Liver (tissue), 9 donors: ENCODE data around the gene CCDC116. TPM values are rescaled to one million over a fixed set of nuclear protein-coding genes. Genes with fewer than 3 reads are reported as not detected.
"Not testable (repeated sequence)": the region's sequence is repeated elsewhere in the genome, so short reads cannot be mapped to it uniquely, and the experiment has no call there.

Source experiments
- DNase-seq: peaks from one replicate; pipeline ENCODE4 v3.0.0-alpha.2; 2017; ENCODE audit warnings: low spot score
- H3K27ac ChIP-seq, 2 donors: one replicate each; pipeline ENCODE4 v1.7.0; 2013; ENCODE audit warnings: inconsistent platforms in 2 of 2, low read length in 2 of 2, control low read depth in 1 of 2, low read depth in 1 of 2, mild to moderate bottlenecking in 1 of 2
- H3K27me3 ChIP-seq, 4 donors: one replicate each; pipeline versions ENCODE4 v1.6.1 to v1.7.0; 2013; ENCODE audit warnings: low read length in 3 of 4, inconsistent platforms in 1 of 4, mild to moderate bottlenecking in 1 of 4, moderate library complexity in 1 of 4; ENCODE audit not compliant: control insufficient read depth in 4 of 4, insufficient read depth in 4 of 4
- H3K36me3 ChIP-seq, 4 donors: one replicate each; pipeline versions ENCODE4 v1.6.1 to v1.7.0; 2013; ENCODE audit warnings: low read length in 3 of 4, mild to moderate bottlenecking in 3 of 4, low read depth in 1 of 4, moderate library complexity in 1 of 4; ENCODE audit not compliant: control insufficient read depth in 4 of 4, insufficient read depth in 3 of 4
- H3K4me1 ChIP-seq, 4 donors: one replicate each; pipeline versions ENCODE4 v1.6.1 to v1.7.0; 2013; ENCODE audit warnings: low read length in 3 of 4, mild to moderate bottlenecking in 3 of 4, moderate library complexity in 1 of 4; ENCODE audit not compliant: control insufficient read depth in 4 of 4, insufficient read depth in 4 of 4
- H3K4me3 ChIP-seq, 3 donors: one replicate each; pipeline versions ENCODE4 v1.6.1 to v1.7.0; 2013; ENCODE audit warnings: low read length in 3 of 3, control low read depth in 1 of 3, low read depth in 1 of 3, mild to moderate bottlenecking in 1 of 3
- H3K9ac ChIP-seq, 2 donors: one replicate each; pipeline ENCODE4 v1.7.0; 2013; ENCODE audit warnings: low read length in 2 of 2, mild to moderate bottlenecking in 2 of 2, moderate library complexity in 2 of 2, control low read depth in 1 of 2, low read depth in 1 of 2
- H3K9me3 ChIP-seq, 4 donors: one replicate each; pipeline versions ENCODE4 v1.6.1 to v1.7.0; 2013; ENCODE audit warnings: low read length in 3 of 4; ENCODE audit not compliant: control insufficient read depth in 4 of 4
- ATF3 ChIP-seq: IDR thresholded peaks from 2 replicates; pipeline ENCODE4 v1.6.1; 2016; ENCODE audit warnings: antibody characterized with exemption
- EGR1 ChIP-seq, 2 donors: IDR thresholded peaks; 2 replicates each; pipeline ENCODE4 v1.6.1; 2016 to 2018; ENCODE audit warnings: antibody characterized with exemption in 2 of 2, low read depth in 2 of 2
- FOXA1 ChIP-seq: IDR thresholded peaks from 2 replicates; pipeline ENCODE4 v1.6.1; 2016; ENCODE audit warnings: antibody characterized with exemption
- FOXA2 ChIP-seq: IDR thresholded peaks from 2 replicates; pipeline ENCODE4 v1.6.1; 2016; ENCODE audit warnings: antibody characterized with exemption
- GABPA ChIP-seq, 2 donors: IDR thresholded peaks in 1 of 2; conservative IDR thresholded peaks in 1 of 2; 2 replicates each; pipeline ENCODE4 v1.6.1; 2016; ENCODE audit warnings: antibody characterized with exemption in 2 of 2, mild to moderate bottlenecking in 1 of 2, moderate library complexity in 1 of 2
- HNF4A ChIP-seq, 2 donors: conservative IDR thresholded peaks; 2 replicates each; pipeline ENCODE4 v1.6.1; 2016; ENCODE audit warnings: antibody characterized with exemption in 2 of 2, mild to moderate bottlenecking in 2 of 2
- HNF4G ChIP-seq: IDR thresholded peaks from 2 replicates; pipeline ENCODE4 v1.6.1; 2016; ENCODE audit warnings: antibody characterized with exemption
- NR2F2 ChIP-seq: IDR thresholded peaks from 2 replicates; pipeline ENCODE4 v1.6.1; 2016; ENCODE audit warnings: antibody characterized with exemption
- RXRA ChIP-seq, 2 donors: IDR thresholded peaks; 2 replicates each; pipeline ENCODE4 v1.6.1; 2017 to 2018; ENCODE audit warnings: antibody characterized with exemption in 2 of 2, mild to moderate bottlenecking in 1 of 2
- SP1 ChIP-seq: IDR thresholded peaks from 2 replicates; pipeline ENCODE4 v1.6.1; 2018; ENCODE audit warnings: antibody characterized with exemption, mild to moderate bottlenecking
- YY1 ChIP-seq: IDR thresholded peaks from 2 replicates; pipeline ENCODE4 v1.6.1; 2016; ENCODE audit warnings: antibody characterized with exemption, mild to moderate bottlenecking
- ZBTB33 ChIP-seq: IDR thresholded peaks from 2 replicates; pipeline ENCODE4 v1.6.1; 2016; ENCODE audit warnings: antibody characterized with exemption
- WGBS: extraction: QIAGEN DNeasy Blood & Tissue Kit; methylation state at CpG from one replicate; pipeline ENCODE4 v1.1.7; 2013; 5-methylcytosine and 5-hydroxymethylcytosine counted together
- polyA plus RNA-seq, 2 donors: library from polyadenylated mRNA; stranded (reverse) in 1 of 2; unstranded in 1 of 2; fragments of 200-250 nt in 1 of 2; fragments of >200 nt in 1 of 2; fragmentation: Nextera tagmentation in 1 of 2; extraction: Ambion mirVana in 1 of 2; gene quantifications; one replicate each; pipeline versions ENCODE4 v1.2.1 to v1.2.3, GENCODE V29; 2013 to 2015
- total RNA-seq, 2 donors: library from RNA; depleted of rRNA; stranded (reverse); fragments of >200 nt; gene quantifications; one replicate each; pipeline ENCODE4 v1.2.3, GENCODE V29; 2014
- TF ChIP-seq, protein P1 (sequence below): fragments of 150-350 bp; IDR thresholded peaks from 2 replicates; pipeline ENCODE4 v1.5.1; 2017; ENCODE audit warnings: improper control_type of control experiment, low read depth, low read length; ENCODE audit not compliant: missing input control
- TF ChIP-seq, protein P2 (sequence below): IDR thresholded peaks from 2 replicates; pipeline ENCODE4 v1.6.1; 2016; ENCODE audit warnings: antibody characterized with exemption
- TF ChIP-seq, protein P3 (sequence below): IDR thresholded peaks from 2 replicates; pipeline ENCODE4 v1.6.1; 2016; ENCODE audit warnings: antibody characterized with exemption, mild to moderate bottlenecking
- donor health status: healthy.
- donor health status: healthy.
- donor health status: healthy.
- donor health status: healthy.
- donor health status: healthy.

Gene CCDC116
- total and polyA plus RNA-seq, 4 donors: 0.05 to 0.08 (median 0.05) TPM; not detected in 1

GRCh38 chr22:21643533-21644357 is 11.2 kb downstream of the CCDC116 start:
- Histone ChIP-seq H3K4me3 (peak overlapping the region in 2 of 3 donors; percentile 81 to 88), H3K27me3 (no peaks in the 10 kb centered on the region), H3K27ac (no peak overlapping the region), H3K36me3 (peaks cover 0 to 8% (median 3%) of the 10 kb centered on the region in 4 donors), H3K4me1 (peaks cover 8 to 22% (median 13%) of the 10 kb centered on the region in 4 donors), H3K9me3 (no peaks in the 10 kb centered on the region), H3K9ac (no peak overlapping the region)
- no peak for DNase-seq
- WGBS: 91% methylated on average over 22 of the region's 22 CpGs
- TF ChIP-seq ATF3 (no peak), EGR1 (IDR thresholded peaks at IDR 0.05; ENCODE audit: low read depth in 2 of 2) (no peak), NR2F2 (no peak), RXRA (IDR thresholded peaks at IDR 0.05) (no peak), HNF4G (no peak), FOXA2 (no peak), FOXA1 (no peak), ZBTB33 (no peak), HNF4A (conservative IDR thresholded peaks at IDR 0.05) (no peak), SP1 (no peak), YY1 (no peak), GABPA (IDR thresholded peaks at IDR 0.05 in 1 of 2, conservative IDR thresholded peaks at IDR 0.05 in 1 of 2) (no peak)
- TF ChIP-seq, protein P1, sequence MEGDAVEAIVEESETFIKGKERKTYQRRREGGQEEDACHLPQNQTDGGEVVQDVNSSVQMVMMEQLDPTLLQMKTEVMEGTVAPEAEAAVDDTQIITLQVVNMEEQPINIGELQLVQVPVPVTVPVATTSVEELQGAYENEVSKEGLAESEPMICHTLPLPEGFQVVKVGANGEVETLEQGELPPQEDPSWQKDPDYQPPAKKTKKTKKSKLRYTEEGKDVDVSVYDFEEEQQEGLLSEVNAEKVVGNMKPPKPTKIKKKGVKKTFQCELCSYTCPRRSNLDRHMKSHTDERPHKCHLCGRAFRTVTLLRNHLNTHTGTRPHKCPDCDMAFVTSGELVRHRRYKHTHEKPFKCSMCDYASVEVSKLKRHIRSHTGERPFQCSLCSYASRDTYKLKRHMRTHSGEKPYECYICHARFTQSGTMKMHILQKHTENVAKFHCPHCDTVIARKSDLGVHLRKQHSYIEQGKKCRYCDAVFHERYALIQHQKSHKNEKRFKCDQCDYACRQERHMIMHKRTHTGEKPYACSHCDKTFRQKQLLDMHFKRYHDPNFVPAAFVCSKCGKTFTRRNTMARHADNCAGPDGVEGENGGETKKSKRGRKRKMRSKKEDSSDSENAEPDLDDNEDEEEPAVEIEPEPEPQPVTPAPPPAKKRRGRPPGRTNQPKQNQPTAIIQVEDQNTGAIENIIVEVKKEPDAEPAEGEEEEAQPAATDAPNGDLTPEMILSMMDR: no peak
- TF ChIP-seq, protein P2, sequence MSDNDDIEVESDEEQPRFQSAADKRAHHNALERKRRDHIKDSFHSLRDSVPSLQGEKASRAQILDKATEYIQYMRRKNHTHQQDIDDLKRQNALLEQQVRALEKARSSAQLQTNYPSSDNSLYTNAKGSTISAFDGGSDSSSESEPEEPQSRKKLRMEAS: no peak
- TF ChIP-seq, protein P3, sequence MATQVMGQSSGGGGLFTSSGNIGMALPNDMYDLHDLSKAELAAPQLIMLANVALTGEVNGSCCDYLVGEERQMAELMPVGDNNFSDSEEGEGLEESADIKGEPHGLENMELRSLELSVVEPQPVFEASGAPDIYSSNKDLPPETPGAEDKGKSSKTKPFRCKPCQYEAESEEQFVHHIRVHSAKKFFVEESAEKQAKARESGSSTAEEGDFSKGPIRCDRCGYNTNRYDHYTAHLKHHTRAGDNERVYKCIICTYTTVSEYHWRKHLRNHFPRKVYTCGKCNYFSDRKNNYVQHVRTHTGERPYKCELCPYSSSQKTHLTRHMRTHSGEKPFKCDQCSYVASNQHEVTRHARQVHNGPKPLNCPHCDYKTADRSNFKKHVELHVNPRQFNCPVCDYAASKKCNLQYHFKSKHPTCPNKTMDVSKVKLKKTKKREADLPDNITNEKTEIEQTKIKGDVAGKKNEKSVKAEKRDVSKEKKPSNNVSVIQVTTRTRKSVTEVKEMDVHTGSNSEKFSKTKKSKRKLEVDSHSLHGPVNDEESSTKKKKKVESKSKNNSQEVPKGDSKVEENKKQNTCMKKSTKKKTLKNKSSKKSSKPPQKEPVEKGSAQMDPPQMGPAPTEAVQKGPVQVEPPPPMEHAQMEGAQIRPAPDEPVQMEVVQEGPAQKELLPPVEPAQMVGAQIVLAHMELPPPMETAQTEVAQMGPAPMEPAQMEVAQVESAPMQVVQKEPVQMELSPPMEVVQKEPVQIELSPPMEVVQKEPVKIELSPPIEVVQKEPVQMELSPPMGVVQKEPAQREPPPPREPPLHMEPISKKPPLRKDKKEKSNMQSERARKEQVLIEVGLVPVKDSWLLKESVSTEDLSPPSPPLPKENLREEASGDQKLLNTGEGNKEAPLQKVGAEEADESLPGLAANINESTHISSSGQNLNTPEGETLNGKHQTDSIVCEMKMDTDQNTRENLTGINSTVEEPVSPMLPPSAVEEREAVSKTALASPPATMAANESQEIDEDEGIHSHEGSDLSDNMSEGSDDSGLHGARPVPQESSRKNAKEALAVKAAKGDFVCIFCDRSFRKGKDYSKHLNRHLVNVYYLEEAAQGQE: no peak

DNA sequence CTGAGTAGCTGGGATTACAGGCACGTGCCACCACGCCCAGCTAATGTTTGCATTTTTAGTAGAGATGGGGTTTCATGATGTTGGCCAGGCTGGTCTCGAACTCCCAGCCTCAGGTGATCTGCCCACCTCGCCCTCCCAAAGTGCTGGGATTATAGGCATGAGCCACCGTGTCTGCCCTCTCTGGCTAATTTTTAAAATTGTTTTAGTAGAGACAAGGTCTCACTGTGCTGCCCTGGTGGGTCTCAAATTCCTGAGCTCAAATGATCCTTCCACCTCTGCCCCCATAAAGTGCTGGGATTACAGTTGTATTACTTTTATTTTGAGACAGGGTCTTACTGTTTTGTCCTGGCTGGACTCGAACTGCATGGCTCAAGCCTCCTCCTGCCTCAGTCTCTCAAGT is 13.0 kb downstream of the CCDC116 start:
- not testable (repeated sequence) for DNase-seq

More for the DNA sequence above, 13.0 kb downstream of the CCDC116 start:
- not testable (repeated sequence) for H3K4me3 ChIP-seq, H3K9me3 ChIP-seq, H3K27me3 ChIP-seq, H3K9ac ChIP-seq, H3K27ac ChIP-seq
- Histone ChIP-seq H3K36me3 (peaks cover 0 to 11% (median 5%) of the 10 kb centered on the region in 4 donors), H3K4me1 (peaks cover 8 to 22% (median 13%) of the 10 kb centered on the region in 4 donors)
- 93% methylated on average over 6 of the region's 6 CpGs for WGBS
